SK-N-SH (cell line): ENCODE data around the gene POT1. TPM values are rescaled to one million over a fixed set of nuclear protein-coding genes. Genes with fewer than 3 reads are reported as not detected.

Experiments used
- CTCF ChIA-PET: fragments of 300-600, 350-600 bp; formaldehyde crosslinking; extraction: SDS; loops from one replicate; lab custom pipeline; 2021; lab: Yijun Ruan, JAX
- POLR2A ChIA-PET: fragments of 350-600 bp; sonication (Branson Sonifier 250); formaldehyde crosslinking; extraction: SDS; loops from one replicate; lab custom pipeline; 2020; ENCODE audit warnings: antibody characterized with exemption, inconsistent platforms; lab: Yijun Ruan, JAX
- DNase-seq: peaks from one replicate; pipeline ENCODE4 v3.0.0; 2012
- H2AFZ ChIP-seq: fragments of 200-600 bp; sonication (generic); 2 replicates; pipeline ENCODE4 v1.8.1; 2016; ENCODE audit warnings: antibody characterized with exemption, mild to moderate bottlenecking, low read depth
- H3F3A ChIP-seq: fragments of 200-600 bp; sonication (generic); replicated peaks from 2 replicates; pipeline ENCODE3; 2016; ENCODE audit warnings: antibody characterized with exemption, mild to moderate bottlenecking; ENCODE audit not compliant: insufficient read depth
- H3K27ac ChIP-seq, 2 experiments: fragments of 200-500 bp in 1 of 2; fragments of 200-600 bp in 1 of 2; sonication (Bioruptor generic) in 1 of 2; sonication (generic), shearing (Covaris generic) in 1 of 2; 2 replicates each; pipeline versions ENCODE4 v1.5.1 to v1.6.1; 2014 to 2016; ENCODE audit warnings: low read depth in 2 of 2, inconsistent platforms in 1 of 2, low read length in 1 of 2, mild to moderate bottlenecking in 1 of 2, mixed read lengths in 1 of 2
- H3K27me3 ChIP-seq: fragments of 200-600 bp; sonication (generic), shearing (Covaris generic); 2 replicates; pipeline ENCODE4 v1.6.1; 2016; ENCODE audit warnings: mixed run types; ENCODE audit not compliant: insufficient read depth
- H3K36me3 ChIP-seq, 2 experiments: fragments of 200-500 bp in 1 of 2; fragments of 200-600 bp in 1 of 2; sonication (Bioruptor generic) in 1 of 2; sonication (generic) in 1 of 2; replicated peaks in 1 of 2; 2 replicates each; pipeline versions ENCODE3 to v1.5.1; 2014 to 2016; ENCODE audit warnings: low read length in 1 of 2, mild to moderate bottlenecking in 1 of 2; ENCODE audit not compliant: insufficient read depth in 2 of 2, control insufficient read depth in 1 of 2
- H3K4me1 ChIP-seq, 2 experiments: fragments of 200-500 bp in 1 of 2; fragments of 200-600 bp in 1 of 2; sonication (Bioruptor generic) in 1 of 2; sonication (generic), shearing (Covaris generic) in 1 of 2; 2 replicates each; pipeline versions ENCODE4 v1.5.1 to v1.6.1; 2014 to 2016; ENCODE audit warnings: low read depth in 1 of 2, low read length in 1 of 2, mixed run types in 1 of 2; ENCODE audit not compliant: insufficient read depth in 2 of 2, control insufficient read depth in 1 of 2
- H3K4me2 ChIP-seq: fragments of 200-600 bp; sonication (generic), shearing (Covaris generic); 2 replicates; pipeline ENCODE4 v1.6.1; 2017; ENCODE audit warnings: mixed run types
- H3K4me3 ChIP-seq, 2 experiments: fragments of 200-500 bp in 1 of 2; fragments of 200-600 bp in 1 of 2; sonication (Bioruptor generic) in 1 of 2; sonication (generic), shearing (Covaris generic) in 1 of 2; 2 replicates each; pipeline versions ENCODE4 v1.5.1 to v1.8.1; 2014 to 2016; ENCODE audit warnings: low read depth in 2 of 2, inconsistent platforms in 1 of 2, low read length in 1 of 2, mild to moderate bottlenecking in 1 of 2, mixed read lengths in 1 of 2, moderate library complexity in 1 of 2
- H3K79me2 ChIP-seq: fragments of 200-600 bp; sonication (generic); 2 replicates; pipeline ENCODE4 v1.8.1; 2017; ENCODE audit warnings: mild to moderate bottlenecking; ENCODE audit not compliant: insufficient read depth
- H3K9ac ChIP-seq: fragments of 200-600 bp; sonication (generic); 2 replicates; pipeline ENCODE4 v1.6.1; 2017; ENCODE audit warnings: mixed run types
- H3K9me2 ChIP-seq: fragments of 200-600 bp; sonication (generic); 2 replicates; pipeline ENCODE4 v1.6.1; 2017; ENCODE audit warnings: mixed run types
- H3K9me3 ChIP-seq: fragments of 200-600 bp; sonication (generic); 2 replicates; pipeline ENCODE4 v1.6.1; 2017; ENCODE audit warnings: mixed run types, mild to moderate bottlenecking, moderate library complexity
- H4K20me1 ChIP-seq: fragments of 200-600 bp; sonication (generic); 2 replicates; pipeline ENCODE4 v1.6.1; 2017; ENCODE audit warnings: mild to moderate bottlenecking, mixed run types; ENCODE audit not compliant: insufficient read depth
- ELF1 ChIP-seq: IDR thresholded peaks from 2 replicates; pipeline ENCODE4 v1.4.0; 2012
- FOSL2 ChIP-seq: IDR thresholded peaks from 2 replicates; pipeline ENCODE4 v1.4.0; 2012; ENCODE audit warnings: low read depth, mild to moderate bottlenecking, moderate library complexity, borderline replicate concordance
- FOXJ3 ChIP-seq: sonication (generic); formaldehyde crosslinking; IDR thresholded peaks from 2 replicates; pipeline ENCODE4 v1.5.1; 2020; ENCODE audit warnings: mild to moderate bottlenecking, missing genetic modification reagents
- GABPA ChIP-seq: IDR thresholded peaks from 2 replicates; pipeline ENCODE4 v1.4.0; 2012; ENCODE audit warnings: low read depth, mild to moderate bottlenecking
- GATA2 ChIP-seq: sonication (generic); formaldehyde crosslinking; IDR thresholded peaks from 2 replicates; pipeline ENCODE4 v1.5.0; 2020; ENCODE audit warnings: mild to moderate bottlenecking, missing genetic modification reagents
- JUND ChIP-seq: IDR thresholded peaks from 2 replicates; pipeline ENCODE4 v1.4.0; 2012
- NFIC ChIP-seq: IDR thresholded peaks from 2 replicates; pipeline ENCODE4 v1.4.0; 2012; ENCODE audit warnings: borderline replicate concordance
- NRF1 ChIP-seq: IDR thresholded peaks from 2 replicates; pipeline ENCODE4 v1.6.1; 2012; ENCODE audit warnings: low read depth, mild to moderate bottlenecking, low read length
- POLR2AphosphoS5 ChIP-seq: IDR thresholded peaks from 2 replicates; pipeline ENCODE4 v1.6.1; 2012; ENCODE audit warnings: low read depth, low read length
- RCOR1 ChIP-seq: fragments of 150-350 bp; IDR thresholded peaks from 2 replicates; pipeline ENCODE4 v1.6.1; 2017; ENCODE audit warnings: antibody characterized with exemption, low read length
- TAF1 ChIP-seq: IDR thresholded peaks from 2 replicates; pipeline ENCODE4 v1.6.1; 2012; ENCODE audit warnings: low read depth, mild to moderate bottlenecking, low read length, moderate library complexity, borderline replicate concordance
- TCF12 ChIP-seq: IDR thresholded peaks from 2 replicates; pipeline ENCODE4 v1.4.0; 2012
- TEAD4 ChIP-seq: IDR thresholded peaks from 2 replicates; pipeline ENCODE4 v1.4.0; 2012; ENCODE audit warnings: mild to moderate bottlenecking, borderline replicate concordance; ENCODE audit not compliant: insufficient read depth
- YY1 ChIP-seq: IDR thresholded peaks from 2 replicates; pipeline ENCODE4 v1.4.0; 2012; ENCODE audit warnings: low read depth, mild to moderate bottlenecking
- WGBS: methylation state at CpG from one replicate; pipeline ENCODE4 v1.1.6; 2017; ENCODE audit warnings: low lambda C conversion rate; 5-methylcytosine and 5-hydroxymethylcytosine counted together
- polyA plus RNA-seq, 3 experiments: library from polyadenylated mRNA; depleted of rRNA; stranded (reverse); fragments of >200 nt; gene quantifications; 2 replicates each; pipeline ENCODE4 v1.2.3, GENCODE V29; 2012
- TF ChIP-seq, protein P1 (sequence below): fragments of 150-350 bp; IDR thresholded peaks from 2 replicates; pipeline ENCODE4 v1.6.1; 2016; ENCODE audit warnings: mild to moderate bottlenecking, low read depth, low read length
- TF ChIP-seq, protein P2 (sequence below): IDR thresholded peaks from 2 replicates; pipeline ENCODE4 v1.4.0; 2012; ENCODE audit warnings: low read depth, borderline replicate concordance
- TF ChIP-seq, protein P3 (sequence below): IDR thresholded peaks from 2 replicates; pipeline ENCODE4 v1.4.0; 2012; ENCODE audit warnings: low read depth, borderline replicate concordance
- TF ChIP-seq, protein P4 (sequence below): fragments of 200-600 bp; sonication (generic); IDR thresholded peaks from 2 replicates; pipeline ENCODE4 v1.6.1; 2017; ENCODE audit warnings: antibody characterized with exemption, mild to moderate bottlenecking, moderate library complexity
- TF ChIP-seq, protein P5 (sequence below): IDR thresholded peaks from 2 replicates; pipeline ENCODE4 v1.6.1; 2012; ENCODE audit warnings: mild to moderate bottlenecking, low read depth, low read length, moderate library complexity
- TF ChIP-seq, protein P6 (sequence below): IDR thresholded peaks from 2 replicates; pipeline ENCODE4; 2012

POT1 gene
- polyA plus RNA-seq, 1 of the 3 experiments (the other 2 are of a cell fraction), result 18.1 TPM

DNA sequence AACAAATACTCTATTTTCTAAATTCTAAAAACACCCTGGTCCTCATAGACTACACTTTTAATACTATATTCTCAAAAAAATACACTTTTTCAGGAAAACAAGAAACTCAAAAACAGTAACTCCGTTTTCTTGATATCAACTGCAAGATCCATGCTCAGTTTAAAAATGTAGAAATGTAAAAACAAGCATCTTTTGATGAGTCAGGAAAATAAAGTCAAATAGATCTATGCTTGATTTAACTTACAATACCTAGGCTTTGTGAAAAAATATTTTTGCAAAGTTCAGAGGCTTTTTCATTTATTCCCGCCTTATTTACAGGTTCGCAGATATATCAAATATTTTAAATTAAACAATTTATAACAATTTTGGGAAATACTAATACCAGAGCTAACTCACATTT, 33.6 kb downstream of the POT1 start:
- 95% methylated on average over 3 of the region's 3 CpGs for WGBS
- no peaks in the 10 kb centered on the region for H4K20me1 ChIP-seq

More for the DNA sequence above, 33.6 kb downstream of the POT1 start:
- Histone ChIP-seq H3K79me2 (no peaks in the 10 kb centered on the region), H3K4me2 (no peak overlapping the region), H3K27ac (no peak overlapping the region), H3K9me2 (no peaks in the 10 kb centered on the region; the same call in 1 of the 2 replicates), H3K27me3 (no peaks in the 10 kb centered on the region), H3K4me1 (no peaks in the 10 kb centered on the region; a peak in 1 of 4 replicates), H3K9ac (no peak overlapping the region), H2AFZ (no peak overlapping the region), H3K36me3 (peaks cover 55 to 63% of the 10 kb centered on the region in 2 experiments), H3K4me3 (no peak overlapping the region), H3K9me3 (no peaks in the 10 kb centered on the region), H3F3A (no peaks in the 10 kb centered on the region)
- TF ChIP-seq, protein P1, sequence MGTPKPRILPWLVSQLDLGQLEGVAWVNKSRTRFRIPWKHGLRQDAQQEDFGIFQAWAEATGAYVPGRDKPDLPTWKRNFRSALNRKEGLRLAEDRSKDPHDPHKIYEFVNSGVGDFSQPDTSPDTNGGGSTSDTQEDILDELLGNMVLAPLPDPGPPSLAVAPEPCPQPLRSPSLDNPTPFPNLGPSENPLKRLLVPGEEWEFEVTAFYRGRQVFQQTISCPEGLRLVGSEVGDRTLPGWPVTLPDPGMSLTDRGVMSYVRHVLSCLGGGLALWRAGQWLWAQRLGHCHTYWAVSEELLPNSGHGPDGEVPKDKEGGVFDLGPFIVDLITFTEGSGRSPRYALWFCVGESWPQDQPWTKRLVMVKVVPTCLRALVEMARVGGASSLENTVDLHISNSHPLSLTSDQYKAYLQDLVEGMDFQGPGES, result no peak
- TF ChIP-seq TCF12 (no peak), GABPA (no peak), YY1 (no peak), RCOR1 (no peak), NFIC (no peak), ELF1 (no peak), JUND (no peak), GATA2 (CRISPR knock-in tag) (no peak), FOXJ3 (no peak), NRF1 (no peak), TEAD4 (no peak), TAF1 (no peak), POLR2AphosphoS5 (no peak), FOSL2 (no peak)
- TF ChIP-seq, protein P2, sequence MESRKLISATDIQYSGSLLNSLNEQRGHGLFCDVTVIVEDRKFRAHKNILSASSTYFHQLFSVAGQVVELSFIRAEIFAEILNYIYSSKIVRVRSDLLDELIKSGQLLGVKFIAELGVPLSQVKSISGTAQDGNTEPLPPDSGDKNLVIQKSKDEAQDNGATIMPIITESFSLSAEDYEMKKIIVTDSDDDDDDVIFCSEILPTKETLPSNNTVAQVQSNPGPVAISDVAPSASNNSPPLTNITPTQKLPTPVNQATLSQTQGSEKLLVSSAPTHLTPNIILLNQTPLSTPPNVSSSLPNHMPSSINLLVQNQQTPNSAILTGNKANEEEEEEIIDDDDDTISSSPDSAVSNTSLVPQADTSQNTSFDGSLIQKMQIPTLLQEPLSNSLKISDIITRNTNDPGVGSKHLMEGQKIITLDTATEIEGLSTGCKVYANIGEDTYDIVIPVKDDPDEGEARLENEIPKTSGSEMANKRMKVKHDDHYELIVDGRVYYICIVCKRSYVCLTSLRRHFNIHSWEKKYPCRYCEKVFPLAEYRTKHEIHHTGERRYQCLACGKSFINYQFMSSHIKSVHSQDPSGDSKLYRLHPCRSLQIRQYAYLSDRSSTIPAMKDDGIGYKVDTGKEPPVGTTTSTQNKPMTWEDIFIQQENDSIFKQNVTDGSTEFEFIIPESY, result no peak
- TF ChIP-seq, protein P3, sequence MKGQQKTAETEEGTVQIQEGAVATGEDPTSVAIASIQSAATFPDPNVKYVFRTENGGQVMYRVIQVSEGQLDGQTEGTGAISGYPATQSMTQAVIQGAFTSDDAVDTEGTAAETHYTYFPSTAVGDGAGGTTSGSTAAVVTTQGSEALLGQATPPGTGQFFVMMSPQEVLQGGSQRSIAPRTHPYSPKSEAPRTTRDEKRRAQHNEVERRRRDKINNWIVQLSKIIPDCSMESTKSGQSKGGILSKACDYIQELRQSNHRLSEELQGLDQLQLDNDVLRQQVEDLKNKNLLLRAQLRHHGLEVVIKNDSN, result no peak
- TF ChIP-seq, protein P4, sequence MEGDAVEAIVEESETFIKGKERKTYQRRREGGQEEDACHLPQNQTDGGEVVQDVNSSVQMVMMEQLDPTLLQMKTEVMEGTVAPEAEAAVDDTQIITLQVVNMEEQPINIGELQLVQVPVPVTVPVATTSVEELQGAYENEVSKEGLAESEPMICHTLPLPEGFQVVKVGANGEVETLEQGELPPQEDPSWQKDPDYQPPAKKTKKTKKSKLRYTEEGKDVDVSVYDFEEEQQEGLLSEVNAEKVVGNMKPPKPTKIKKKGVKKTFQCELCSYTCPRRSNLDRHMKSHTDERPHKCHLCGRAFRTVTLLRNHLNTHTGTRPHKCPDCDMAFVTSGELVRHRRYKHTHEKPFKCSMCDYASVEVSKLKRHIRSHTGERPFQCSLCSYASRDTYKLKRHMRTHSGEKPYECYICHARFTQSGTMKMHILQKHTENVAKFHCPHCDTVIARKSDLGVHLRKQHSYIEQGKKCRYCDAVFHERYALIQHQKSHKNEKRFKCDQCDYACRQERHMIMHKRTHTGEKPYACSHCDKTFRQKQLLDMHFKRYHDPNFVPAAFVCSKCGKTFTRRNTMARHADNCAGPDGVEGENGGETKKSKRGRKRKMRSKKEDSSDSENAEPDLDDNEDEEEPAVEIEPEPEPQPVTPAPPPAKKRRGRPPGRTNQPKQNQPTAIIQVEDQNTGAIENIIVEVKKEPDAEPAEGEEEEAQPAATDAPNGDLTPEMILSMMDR, result no peak
- TF ChIP-seq, protein P5, sequence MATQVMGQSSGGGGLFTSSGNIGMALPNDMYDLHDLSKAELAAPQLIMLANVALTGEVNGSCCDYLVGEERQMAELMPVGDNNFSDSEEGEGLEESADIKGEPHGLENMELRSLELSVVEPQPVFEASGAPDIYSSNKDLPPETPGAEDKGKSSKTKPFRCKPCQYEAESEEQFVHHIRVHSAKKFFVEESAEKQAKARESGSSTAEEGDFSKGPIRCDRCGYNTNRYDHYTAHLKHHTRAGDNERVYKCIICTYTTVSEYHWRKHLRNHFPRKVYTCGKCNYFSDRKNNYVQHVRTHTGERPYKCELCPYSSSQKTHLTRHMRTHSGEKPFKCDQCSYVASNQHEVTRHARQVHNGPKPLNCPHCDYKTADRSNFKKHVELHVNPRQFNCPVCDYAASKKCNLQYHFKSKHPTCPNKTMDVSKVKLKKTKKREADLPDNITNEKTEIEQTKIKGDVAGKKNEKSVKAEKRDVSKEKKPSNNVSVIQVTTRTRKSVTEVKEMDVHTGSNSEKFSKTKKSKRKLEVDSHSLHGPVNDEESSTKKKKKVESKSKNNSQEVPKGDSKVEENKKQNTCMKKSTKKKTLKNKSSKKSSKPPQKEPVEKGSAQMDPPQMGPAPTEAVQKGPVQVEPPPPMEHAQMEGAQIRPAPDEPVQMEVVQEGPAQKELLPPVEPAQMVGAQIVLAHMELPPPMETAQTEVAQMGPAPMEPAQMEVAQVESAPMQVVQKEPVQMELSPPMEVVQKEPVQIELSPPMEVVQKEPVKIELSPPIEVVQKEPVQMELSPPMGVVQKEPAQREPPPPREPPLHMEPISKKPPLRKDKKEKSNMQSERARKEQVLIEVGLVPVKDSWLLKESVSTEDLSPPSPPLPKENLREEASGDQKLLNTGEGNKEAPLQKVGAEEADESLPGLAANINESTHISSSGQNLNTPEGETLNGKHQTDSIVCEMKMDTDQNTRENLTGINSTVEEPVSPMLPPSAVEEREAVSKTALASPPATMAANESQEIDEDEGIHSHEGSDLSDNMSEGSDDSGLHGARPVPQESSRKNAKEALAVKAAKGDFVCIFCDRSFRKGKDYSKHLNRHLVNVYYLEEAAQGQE, result no peak
- TF ChIP-seq, protein P6, sequence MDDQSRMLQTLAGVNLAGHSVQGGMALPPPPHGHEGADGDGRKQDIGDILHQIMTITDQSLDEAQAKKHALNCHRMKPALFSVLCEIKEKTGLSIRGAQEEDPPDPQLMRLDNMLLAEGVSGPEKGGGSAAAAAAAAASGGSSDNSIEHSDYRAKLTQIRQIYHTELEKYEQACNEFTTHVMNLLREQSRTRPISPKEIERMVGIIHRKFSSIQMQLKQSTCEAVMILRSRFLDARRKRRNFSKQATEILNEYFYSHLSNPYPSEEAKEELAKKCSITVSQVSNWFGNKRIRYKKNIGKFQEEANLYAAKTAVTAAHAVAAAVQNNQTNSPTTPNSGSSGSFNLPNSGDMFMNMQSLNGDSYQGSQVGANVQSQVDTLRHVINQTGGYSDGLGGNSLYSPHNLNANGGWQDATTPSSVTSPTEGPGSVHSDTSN, result no peak
- ChIA-PET POLR2A (no interaction called here), CTCF (interaction anchor here (0.9 kb wide), 1 partner anchor 845 kb away, joined by 3 read pairs; no protein-coding TSS in a partner anchor)
- DNase-seq, result no peak
